PFSK-1 (cell line): ENCODE measurements around the gene BEGAIN.

Experiments used
- POLR2AphosphoS5 ChIP-seq: IDR thresholded peaks from 2 replicates; pipeline ENCODE4 v1.6.1; 2012; ENCODE audit warnings: low read depth, mild to moderate bottlenecking, control low read depth, low read length, moderate library complexity
- TAF1 ChIP-seq: IDR thresholded peaks from 2 replicates; pipeline ENCODE4 v1.6.1; 2012; ENCODE audit warnings: low read length, control low read depth, borderline replicate concordance; ENCODE audit not compliant: insufficient read depth

- TF ChIP-seq TAF1 (no peak), POLR2AphosphoS5 (no peak)
Observed at GRCh38 chr14:100548295-100548655, 38.9 kb downstream of the BEGAIN start.
